ENCODE data around the gene TRAM2.

The TRAM2 gene

DNA sequence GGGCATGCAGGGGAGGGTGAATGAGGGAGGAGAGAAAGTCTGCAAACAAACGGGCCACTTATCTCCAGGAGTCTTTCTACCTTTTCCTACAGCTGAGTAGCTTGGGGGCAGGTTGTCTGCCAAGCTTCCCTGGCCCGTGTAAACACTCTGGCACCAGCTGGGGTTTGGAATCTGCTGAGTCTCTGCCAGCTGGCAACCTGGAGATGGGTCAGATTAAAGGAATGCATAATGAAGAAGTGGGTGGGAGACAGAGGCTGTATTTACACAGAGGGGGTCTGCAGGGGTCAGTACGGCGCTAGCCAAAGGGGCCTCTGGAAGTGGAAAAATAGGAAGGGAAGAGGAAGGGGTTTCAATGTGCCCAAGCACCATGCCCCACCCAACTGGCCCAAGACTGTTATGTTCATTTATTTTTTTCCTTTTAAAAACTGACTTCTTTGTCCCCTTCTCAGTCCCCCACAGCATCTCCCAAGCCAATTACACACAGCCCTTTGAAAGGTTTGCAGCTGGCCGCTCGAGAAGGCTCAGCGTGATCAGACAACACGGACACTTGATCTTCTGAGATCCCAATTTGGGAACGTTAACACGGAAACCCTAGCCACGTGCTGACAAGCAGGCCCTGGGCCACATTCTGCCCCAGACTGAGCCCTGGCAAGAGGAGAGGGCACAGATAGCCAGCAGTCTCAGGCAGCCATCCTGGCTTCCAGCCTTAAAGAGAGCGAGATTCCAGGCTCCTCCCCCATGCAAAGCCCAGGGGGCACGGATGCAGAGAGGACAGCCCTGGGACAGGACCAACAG is 25.2 kb downstream of the TRAM2 start:
- TF ChIP-seq, protein P1, sequence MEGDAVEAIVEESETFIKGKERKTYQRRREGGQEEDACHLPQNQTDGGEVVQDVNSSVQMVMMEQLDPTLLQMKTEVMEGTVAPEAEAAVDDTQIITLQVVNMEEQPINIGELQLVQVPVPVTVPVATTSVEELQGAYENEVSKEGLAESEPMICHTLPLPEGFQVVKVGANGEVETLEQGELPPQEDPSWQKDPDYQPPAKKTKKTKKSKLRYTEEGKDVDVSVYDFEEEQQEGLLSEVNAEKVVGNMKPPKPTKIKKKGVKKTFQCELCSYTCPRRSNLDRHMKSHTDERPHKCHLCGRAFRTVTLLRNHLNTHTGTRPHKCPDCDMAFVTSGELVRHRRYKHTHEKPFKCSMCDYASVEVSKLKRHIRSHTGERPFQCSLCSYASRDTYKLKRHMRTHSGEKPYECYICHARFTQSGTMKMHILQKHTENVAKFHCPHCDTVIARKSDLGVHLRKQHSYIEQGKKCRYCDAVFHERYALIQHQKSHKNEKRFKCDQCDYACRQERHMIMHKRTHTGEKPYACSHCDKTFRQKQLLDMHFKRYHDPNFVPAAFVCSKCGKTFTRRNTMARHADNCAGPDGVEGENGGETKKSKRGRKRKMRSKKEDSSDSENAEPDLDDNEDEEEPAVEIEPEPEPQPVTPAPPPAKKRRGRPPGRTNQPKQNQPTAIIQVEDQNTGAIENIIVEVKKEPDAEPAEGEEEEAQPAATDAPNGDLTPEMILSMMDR (IDR thresholded peaks at IDR 0.05; ENCODE audit: low read depth, low read length, poor library complexity, severe bottlenecking) = no peak
- TF ChIP-seq EZH2phosphoT487 (IDR thresholded peaks at IDR 0.05; ENCODE audit: borderline replicate concordance, low read length) = no peak
- Histone ChIP-seq H3K27ac (ENCODE audit: low read depth, low read length) (no peak overlapping the region), H3K4me3 (ENCODE audit: low read length) (no peak overlapping the region), H3K9me2 (replicated peaks; ENCODE audit: control insufficient read depth, low read length) (no peaks in the 10 kb centered on the region), H3K4me1 (ENCODE audit: control insufficient read depth, low read length) (peaks cover 9% of the 10 kb centered on the region), H3K79me2 (ENCODE audit: control insufficient read depth, low read length) (no peaks in the 10 kb centered on the region), H3F3A (ENCODE audit: control insufficient read depth, insufficient read depth) (no peaks in the 10 kb centered on the region), H3K27me3 (ENCODE audit: control insufficient read depth, low read length) (no peaks in the 10 kb centered on the region), H3K36me3 (ENCODE audit: control insufficient read depth, low read length) (no peaks in the 10 kb centered on the region), H3K9me3 (ENCODE audit: control insufficient read depth, insufficient read depth, low read length) (no peaks in the 10 kb centered on the region), H3K4me2 (ENCODE audit: low read length) (peak overlapping the region; percentile 5), H4K20me1 (ENCODE audit: control insufficient read depth, insufficient read depth, low read depth, low read length) (no peaks in the 10 kb centered on the region)

- Histone ChIP-seq H3K79me2 (ENCODE audit: control insufficient read depth, low read length) (no peaks in the 10 kb centered on the region), H3K27me3 (ENCODE audit: control insufficient read depth, low read length) (no peaks in the 10 kb centered on the region), H3K9me3 (ENCODE audit: control insufficient read depth, insufficient read depth, low read length) (no peaks in the 10 kb centered on the region), H4K20me1 (ENCODE audit: control insufficient read depth, insufficient read depth, low read depth, low read length) (no peaks in the 10 kb centered on the region), H3K4me1 (ENCODE audit: control insufficient read depth, low read length) (peaks cover 9% of the 10 kb centered on the region), H3K4me3 (ENCODE audit: low read length) (no peak overlapping the region), H3F3A (ENCODE audit: control insufficient read depth, insufficient read depth) (no peaks in the 10 kb centered on the region), H3K36me3 (ENCODE audit: control insufficient read depth, low read length) (no peaks in the 10 kb centered on the region), H3K27ac (ENCODE audit: low read depth, low read length) (no peak overlapping the region), H3K9me2 (replicated peaks; ENCODE audit: control insufficient read depth, low read length) (no peaks in the 10 kb centered on the region), H3K4me2 (ENCODE audit: low read length) (no peak overlapping the region)
- TF ChIP-seq, protein P1 (IDR thresholded peaks at IDR 0.05; ENCODE audit: low read depth, low read length, poor library complexity, severe bottlenecking) = no peak
- no peak for TF ChIP-seq EZH2phosphoT487 (IDR thresholded peaks at IDR 0.05; ENCODE audit: borderline replicate concordance, low read length)
Observed at GRCh38 chr6:52550870-52551269, 26.0 kb downstream of the TRAM2 start.

- H3F3A ChIP-seq (ENCODE audit: control insufficient read depth, insufficient read depth) = no peaks in the 10 kb centered on the region
- no peak for TF ChIP-seq EZH2phosphoT487 (IDR thresholded peaks at IDR 0.05; ENCODE audit: borderline replicate concordance, low read length)
- TF ChIP-seq, protein P1 (IDR thresholded peaks at IDR 0.05; ENCODE audit: low read depth, low read length, poor library complexity, severe bottlenecking) = no peak
- H3K4me3 ChIP-seq (ENCODE audit: low read length) = no peak overlapping the region
- H3K9me3 ChIP-seq (ENCODE audit: control insufficient read depth, insufficient read depth, low read length) = no peaks in the 10 kb centered on the region
- H3K36me3 ChIP-seq (ENCODE audit: control insufficient read depth, low read length) = no peaks in the 10 kb centered on the region
- no peaks in the 10 kb centered on the region for H3K9me2 ChIP-seq (replicated peaks; ENCODE audit: control insufficient read depth, low read length)
- peaks cover 9% of the 10 kb centered on the region for H3K4me1 ChIP-seq (ENCODE audit: control insufficient read depth, low read length)
- H3K79me2 ChIP-seq (ENCODE audit: control insufficient read depth, low read length) = no peaks in the 10 kb centered on the region
- H3K4me2 ChIP-seq (ENCODE audit: low read length) = no peak overlapping the region
- no peaks in the 10 kb centered on the region for H4K20me1 ChIP-seq (ENCODE audit: control insufficient read depth, insufficient read depth, low read depth, low read length)
- no peak overlapping the region for H3K27ac ChIP-seq (ENCODE audit: low read depth, low read length)
- no peaks in the 10 kb centered on the region for H3K27me3 ChIP-seq (ENCODE audit: control insufficient read depth, low read length)
Observed at GRCh38 chr6:52550014-52550575, 26.8 kb downstream of the TRAM2 start.
